GM19043 (cell line): Measurements from ENCODE around the gene INTS6.

Source experiments
- ATAC-seq: cut with Tn5 transposase; IDR thresholded peaks from one replicate; pipeline ENCODE4 v1.9.1; 2021; ENCODE audit warnings: low read depth; ENCODE audit not compliant: unreplicated experiment

Gene INTS6

GRCh38 chr13:51348069-51348967, 104.5 kb downstream of the INTS6 start:
- ATAC-seq: no peak

GRCh38 chr13:51347099-51347498, 105.7 kb downstream of the INTS6 start:
- ATAC-seq: no peak

- no peak for ATAC-seq
Measured at GRCh38 chr13:51346397-51346796, 106.4 kb downstream of the INTS6 start.

- ATAC-seq: no peak
Measured at GRCh38 chr13:51343475-51343874, 109.4 kb downstream of the INTS6 start.

- ATAC-seq: no peak
Measured at GRCh38 chr13:51342706-51343105, 110.1 kb downstream of the INTS6 start.

GRCh38 chr13:51341791-51342190, 111.0 kb downstream of the INTS6 start:
- ATAC-seq: no peak

GRCh38 chr13:51341232-51341631, 111.6 kb downstream of the INTS6 start:
- ATAC-seq: no peak

GRCh38 chr13:51339952-51340732, 112.7 kb downstream of the INTS6 start:
- ATAC-seq: no peak

- ATAC-seq: no peak
Measured at GRCh38 chr13:51339354-51339753, 113.5 kb downstream of the INTS6 start, which contains the start of gene SERPINE3. Gene SERPINE3, plus strand, starts transcription at chr13:51339691. Its CDS starts 1,401 bp downstream, at chr13:51341092.

- ATAC-seq: no peak
Measured at GRCh38 chr13:51336746-51337145, 116.1 kb downstream of the INTS6 start.

GRCh38 chr13:51333826-51334225, 119.0 kb downstream of the INTS6 start:
- no peak for ATAC-seq

- no peak for ATAC-seq
Measured at GRCh38 chr13:51333421-51333820, 119.4 kb downstream of the INTS6 start.

GRCh38 chr13:51332566-51333361, 120.1 kb downstream of the INTS6 start:
- ATAC-seq: no peak

GRCh38 chr13:51331354-51331861, 121.4 kb downstream of the INTS6 start:
- ATAC-seq: no peak

- ATAC-seq: no peak
Measured at GRCh38 chr13:51330791-51331190, 122.0 kb downstream of the INTS6 start.

- ATAC-seq: no peak
Measured at GRCh38 chr13:51329606-51330005, 123.2 kb downstream of the INTS6 start.

- no peak for ATAC-seq
Measured at GRCh38 chr13:51328488-51328887, 124.3 kb downstream of the INTS6 start.

- no peak for ATAC-seq
Measured at GRCh38 chr13:51327961-51328360, 124.9 kb downstream of the INTS6 start.

GRCh38 chr13:51326777-51327176, 126.1 kb downstream of the INTS6 start:
- no peak for ATAC-seq

- no peak for ATAC-seq
Measured at GRCh38 chr13:51325837-51326236, 127.0 kb downstream of the INTS6 start.
